ENCODE data around the gene ADAMTS3.

- TF ChIP-seq CTCF (IDR thresholded peaks at IDR 0.05) (no peak), EP300 (IDR thresholded peaks at IDR 0.05) (no peak), POLR2AphosphoS5 (IDR thresholded peaks at IDR 0.05) (no peak), POLR2A (IDR thresholded peaks at IDR 0.05) (no peak)
Observed at GRCh38 chr4:72566464-72566972, 2.5 kb downstream of the ADAMTS3 start.

Data from stomach (tissue), 4 donors.